ENCODE data around the gene S100A8.

The S100A8 gene

DNA sequence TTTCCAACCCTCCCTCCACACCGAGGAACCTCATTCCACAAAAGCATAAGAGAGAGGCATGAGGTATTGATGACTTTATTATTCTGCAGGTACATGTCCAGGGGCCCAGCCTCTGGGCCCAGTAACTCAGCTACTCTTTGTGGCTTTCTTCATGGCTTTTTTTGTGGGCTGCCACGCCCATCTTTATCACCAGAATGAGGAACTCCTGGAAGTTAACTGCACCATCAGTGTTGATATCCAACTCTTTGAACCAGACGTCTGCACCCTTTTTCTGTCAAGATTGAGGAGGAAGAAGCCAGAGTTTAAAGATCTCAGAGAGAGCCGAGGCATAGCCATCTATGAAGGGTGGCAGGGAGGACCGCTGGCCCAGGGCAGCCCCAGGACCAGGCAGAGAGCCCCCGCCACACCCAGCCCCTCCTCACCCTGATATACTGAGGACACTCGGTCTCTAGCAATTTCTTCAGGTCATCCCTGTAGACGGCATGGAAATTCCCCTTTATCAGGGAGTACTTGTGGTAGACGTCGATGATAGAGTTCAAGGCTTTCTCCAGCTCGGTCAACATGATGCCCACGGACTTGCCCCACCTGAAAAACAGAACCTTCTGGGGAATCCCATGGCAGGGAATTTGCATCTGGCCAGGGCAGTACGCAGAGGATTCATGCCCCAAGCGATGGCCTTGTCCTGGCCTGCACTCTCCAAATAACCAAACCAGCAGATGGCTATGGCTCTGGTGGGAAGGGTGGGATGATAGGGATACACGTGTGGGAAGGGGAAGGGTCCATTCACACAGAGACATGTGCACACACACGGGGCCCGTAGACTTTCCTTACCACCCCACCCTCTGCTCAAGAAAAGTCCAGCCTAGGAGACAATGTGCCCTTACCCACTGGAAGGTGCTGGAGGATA is 647 bp downstream of the S100A8 start:
- DNase-seq (ENCODE audit: low spot score): no peak

DNA sequence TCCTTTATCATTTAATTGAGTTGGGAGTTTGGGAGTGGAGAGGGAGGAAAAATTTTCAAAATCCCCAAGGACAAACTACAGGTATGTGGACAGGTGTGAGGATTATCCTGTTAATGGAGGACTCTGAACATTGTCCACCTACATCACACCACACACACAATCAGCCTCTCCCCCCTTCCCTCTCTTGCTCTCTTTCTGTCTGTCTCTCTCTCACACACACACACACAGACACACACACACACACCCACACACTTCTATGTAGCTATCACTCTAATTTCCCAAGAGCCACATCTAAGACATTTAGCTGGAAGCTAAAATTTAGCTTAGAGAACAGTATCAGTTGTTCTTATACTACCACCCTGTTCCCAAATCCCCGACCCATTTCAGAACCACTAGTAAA is 1.5 kb downstream of the S100A8 start:
- DNase-seq (ENCODE audit: low spot score): no peak

DNA sequence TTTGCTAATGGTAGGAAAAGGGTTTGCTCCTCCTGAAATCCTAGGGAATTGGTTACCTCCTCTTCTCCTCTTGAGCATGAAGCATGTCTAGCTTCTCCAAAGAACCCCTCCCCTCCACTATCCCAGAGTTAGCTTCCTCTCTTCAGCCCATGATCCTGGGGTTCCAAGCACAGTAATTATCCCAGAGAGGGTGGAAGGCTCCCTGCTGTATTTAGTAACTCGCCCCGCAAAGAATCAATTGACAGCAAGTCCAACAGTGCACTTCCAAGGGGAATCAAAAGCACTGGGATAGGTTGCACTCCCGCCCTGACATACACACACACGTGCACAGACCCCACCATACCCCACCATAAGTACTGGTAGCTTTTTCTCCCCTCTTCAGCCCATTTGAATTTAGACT is 3.1 kb downstream of the S100A8 start:
- DNase-seq (ENCODE audit: low spot score): no peak

DNA sequence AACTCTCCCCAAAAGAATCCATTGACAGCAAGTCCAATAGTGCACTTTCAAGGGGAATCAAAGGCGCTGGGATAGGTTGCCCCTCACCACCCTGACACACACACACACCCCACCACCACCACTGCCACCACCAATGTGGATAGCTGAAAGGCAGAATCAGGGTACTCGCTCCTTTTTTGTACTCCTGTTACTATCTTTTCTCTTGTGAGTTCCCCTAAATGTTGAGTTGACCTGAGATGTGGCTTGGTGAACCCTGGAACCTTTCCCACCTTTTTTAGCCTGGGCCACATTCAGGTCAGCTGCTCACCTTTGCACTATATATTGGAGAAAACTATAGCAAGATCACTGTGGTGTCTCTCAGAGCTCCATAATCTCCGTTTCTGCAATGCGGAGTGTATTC is 3.9 kb downstream of the S100A8 start:
- no peak for DNase-seq (ENCODE audit: low spot score)

DNA sequence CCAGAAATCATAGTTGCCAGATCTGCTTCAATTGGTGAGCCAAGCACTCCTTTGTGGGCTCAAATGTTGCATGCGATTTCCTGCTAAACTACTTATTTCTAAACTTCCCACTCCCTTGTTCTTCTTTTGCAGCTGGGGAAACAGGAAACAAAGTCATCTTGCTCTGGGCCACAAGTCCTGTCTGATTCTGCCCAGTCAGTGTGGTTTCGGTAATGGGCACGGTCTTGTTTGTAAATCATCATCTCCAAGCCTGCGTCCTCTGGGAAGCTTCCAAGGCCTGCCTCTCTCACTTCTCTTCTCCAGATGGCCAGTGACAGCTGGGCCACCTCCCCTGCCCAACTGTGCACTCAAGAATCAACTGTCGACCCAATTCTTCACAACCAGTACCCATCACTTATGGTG is 4.4 kb downstream of the S100A8 start:
- no peak for DNase-seq (ENCODE audit: low spot score)

DNA sequence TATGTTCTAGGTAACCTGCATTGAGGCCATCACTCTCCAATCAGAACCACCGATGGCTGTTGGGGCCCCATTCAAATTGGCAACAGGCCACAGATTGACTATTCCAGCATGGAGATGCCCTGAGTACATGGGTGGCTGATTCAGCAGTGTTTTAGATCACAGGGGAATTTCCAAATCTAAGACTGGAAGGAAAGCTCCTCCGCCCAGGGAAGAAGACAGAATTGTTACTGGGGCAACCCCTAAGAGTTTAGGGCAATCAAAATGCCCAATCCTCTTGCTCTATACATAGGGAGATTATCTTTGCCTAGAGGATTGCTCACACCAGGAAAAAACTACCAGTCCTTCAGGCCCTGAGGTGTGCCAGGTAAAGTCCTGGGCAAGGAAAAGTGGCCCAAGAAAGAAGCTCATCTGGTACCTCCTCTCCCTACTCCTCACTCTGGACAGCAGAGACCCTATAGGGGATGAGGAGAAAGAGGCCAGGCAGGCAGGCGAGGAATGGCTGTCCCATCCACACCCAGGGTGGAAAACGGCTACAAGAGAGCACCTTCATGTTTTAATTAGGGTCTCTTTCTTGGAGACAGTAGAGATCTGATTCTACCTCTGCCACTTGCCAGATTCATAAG is 5.8 kb downstream of the S100A8 start:
- no peak for DNase-seq (ENCODE audit: low spot score)

DNA sequence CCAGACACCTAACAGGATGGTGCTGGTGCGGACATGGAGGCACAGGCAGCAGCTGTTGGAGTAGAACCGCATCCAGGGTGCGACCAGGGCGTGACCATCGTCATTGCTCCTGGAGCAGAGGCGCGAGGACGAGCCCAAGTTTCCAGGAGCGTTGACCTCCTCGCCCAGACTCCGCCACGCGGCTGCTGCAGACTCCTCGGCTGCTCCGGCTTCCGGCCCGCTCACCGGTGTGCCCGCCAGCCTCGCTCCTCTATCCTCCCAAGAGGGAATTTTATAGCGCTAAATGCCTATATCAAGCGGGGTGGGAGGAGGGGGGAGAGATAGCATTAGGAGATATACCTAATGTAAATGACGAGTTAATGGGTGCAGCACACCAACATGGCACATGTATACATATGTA is 10.2 kb downstream of the S100A8 start:
- DNase-seq (ENCODE audit: low spot score): no peak

DNA sequence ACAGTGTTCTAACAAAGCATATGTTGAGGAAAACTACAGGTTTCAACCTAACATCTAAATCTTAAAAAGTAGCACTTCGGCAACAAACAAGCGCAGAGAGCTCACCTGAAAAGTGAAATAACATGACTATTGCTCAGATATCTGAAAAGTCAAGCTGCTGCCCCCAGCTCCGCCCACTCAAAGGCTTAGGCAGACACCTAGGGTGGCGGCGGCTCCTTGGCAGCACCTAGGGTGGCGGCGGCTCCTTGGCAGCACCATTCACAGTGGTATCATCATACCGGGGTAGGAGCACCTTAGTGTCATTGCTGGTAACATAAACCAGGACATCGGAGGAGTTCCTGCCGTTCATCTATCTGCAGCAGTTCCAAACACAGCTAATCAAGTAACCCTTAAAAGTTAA is 11.3 kb downstream of the S100A8 start:
- DNase-seq (ENCODE audit: low spot score): no peak

DNA sequence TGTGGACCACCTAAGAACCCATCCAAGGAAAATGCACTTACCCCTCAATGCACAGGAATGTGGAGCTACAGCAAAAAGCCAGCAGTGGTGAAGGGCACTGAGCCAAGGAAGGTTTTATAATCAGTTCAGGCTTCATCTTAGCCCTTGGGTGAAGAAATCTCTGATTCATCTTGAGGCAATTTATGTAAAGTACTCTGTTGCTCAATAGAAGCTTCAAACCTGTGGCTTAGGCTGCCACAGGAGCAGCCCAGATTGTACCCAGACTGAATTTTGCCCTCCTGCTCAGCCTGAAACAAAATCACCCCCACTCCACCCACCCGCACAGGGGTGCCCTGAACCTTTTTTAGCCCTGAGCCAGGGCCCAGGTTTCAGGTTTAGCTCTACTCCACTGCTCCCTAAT is 15.4 kb downstream of the S100A8 start, which contains the start of gene S100A12:
Gene S100A12, minus strand, starts transcription at position 111 of the 400 bp plus-strand sequence. CDS start 1,029 bp downstream, outside the sequence.
- peak; percentile 63 for DNase-seq (ENCODE audit: low spot score)

DNA sequence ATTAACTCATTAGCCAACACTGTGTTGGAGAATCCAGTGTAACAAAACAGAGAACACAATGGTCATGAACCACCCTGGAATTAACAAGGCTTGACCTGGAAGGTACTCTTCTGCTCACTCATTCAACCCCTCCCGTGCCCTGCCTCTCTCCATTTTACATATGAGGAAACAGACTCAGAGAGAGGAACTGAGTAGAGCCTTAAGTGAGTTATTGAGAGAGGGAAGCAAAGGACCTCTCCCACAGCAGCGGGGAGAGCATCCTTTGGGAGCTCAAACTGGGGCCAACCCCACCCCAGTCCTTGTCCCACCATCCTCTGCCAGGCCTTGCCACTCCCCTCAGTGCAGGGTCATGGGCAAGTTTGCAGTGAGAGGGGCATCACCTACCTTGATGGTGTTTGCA is 16.8 kb downstream of the S100A8 start:
- no peak for DNase-seq (ENCODE audit: low spot score)

DNA sequence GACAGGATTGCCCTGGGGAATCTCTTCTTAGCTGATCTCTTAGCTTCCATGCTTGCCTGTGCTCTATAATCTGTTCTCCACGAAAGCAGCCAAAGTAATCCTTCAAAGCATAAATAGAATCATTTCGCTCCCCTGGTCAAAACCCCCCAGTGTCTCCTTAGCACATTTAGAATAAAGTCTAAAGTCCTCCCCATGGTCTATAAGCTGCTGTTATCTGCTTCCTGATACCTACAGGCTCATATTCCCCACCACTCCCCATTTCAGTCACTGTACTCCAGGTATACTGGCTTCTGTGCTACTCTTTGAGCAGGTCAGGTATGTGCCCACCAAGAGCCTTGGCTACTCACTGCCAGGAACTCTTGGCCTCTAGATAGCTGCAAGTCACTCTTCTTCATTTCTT is 18.3 kb downstream of the S100A8 start:
- no peak for DNase-seq (ENCODE audit: low spot score)

DNA sequence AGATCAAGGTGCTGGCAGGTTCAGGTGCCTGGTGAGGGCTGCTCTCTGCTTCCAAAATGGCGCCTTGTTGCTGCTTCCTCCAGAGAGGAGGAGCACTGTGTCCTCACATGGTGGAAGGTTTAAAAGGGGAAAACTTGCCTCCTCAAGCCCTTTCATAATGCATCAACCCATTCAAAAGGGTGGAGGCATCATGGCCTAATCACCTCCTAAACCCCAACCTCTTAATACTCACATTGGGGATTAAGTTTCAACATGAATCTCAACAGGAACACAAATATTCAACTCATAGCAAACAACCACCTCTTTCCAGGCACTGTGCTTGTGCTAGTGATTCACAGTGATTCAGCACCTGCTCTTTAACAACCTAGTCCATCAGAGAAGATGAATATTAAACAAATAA is 19.6 kb downstream of the S100A8 start:
- no peak for DNase-seq (ENCODE audit: low spot score)

DNA sequence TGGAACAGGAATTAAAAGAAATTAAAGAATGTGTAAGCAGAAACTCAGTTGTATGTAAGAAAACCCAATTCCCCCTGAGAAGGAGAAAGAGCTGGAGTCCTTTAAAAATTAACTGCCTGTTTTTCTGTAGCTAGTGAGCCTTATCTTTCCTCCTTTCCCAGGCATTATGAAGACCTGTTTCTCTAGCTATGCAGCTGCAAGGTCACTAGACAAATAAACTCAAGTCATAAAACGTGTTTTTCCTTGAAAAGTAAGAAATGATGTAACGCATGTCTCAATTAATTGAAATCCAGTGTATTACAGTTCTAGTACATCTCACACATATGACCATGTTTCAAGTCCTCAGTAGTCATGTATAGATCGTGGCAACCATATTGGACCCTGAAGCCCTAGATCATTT is 20.7 kb downstream of the S100A8 start:
- no peak for DNase-seq (ENCODE audit: low spot score)

DNA sequence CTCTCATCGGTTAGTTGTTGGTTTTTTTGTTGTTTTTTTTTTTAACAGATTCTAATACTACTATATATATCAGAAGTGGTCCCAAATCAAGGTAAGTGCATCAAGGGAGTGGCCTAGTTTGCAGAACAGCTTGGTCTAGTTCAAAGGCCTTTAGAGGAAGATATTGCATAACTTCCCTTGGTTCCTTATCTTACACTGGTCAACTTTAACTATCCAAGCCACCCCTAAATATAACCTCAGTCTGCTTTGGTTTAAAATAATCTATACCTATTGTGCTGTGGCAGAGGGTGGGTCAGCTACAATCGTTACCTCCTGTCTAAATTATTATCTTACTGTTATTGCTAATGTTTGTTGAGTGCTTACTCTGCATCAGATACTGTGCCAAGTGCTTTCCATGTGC is 22.4 kb downstream of the S100A8 start:
- DNase-seq (ENCODE audit: low spot score): no peak

DNA sequence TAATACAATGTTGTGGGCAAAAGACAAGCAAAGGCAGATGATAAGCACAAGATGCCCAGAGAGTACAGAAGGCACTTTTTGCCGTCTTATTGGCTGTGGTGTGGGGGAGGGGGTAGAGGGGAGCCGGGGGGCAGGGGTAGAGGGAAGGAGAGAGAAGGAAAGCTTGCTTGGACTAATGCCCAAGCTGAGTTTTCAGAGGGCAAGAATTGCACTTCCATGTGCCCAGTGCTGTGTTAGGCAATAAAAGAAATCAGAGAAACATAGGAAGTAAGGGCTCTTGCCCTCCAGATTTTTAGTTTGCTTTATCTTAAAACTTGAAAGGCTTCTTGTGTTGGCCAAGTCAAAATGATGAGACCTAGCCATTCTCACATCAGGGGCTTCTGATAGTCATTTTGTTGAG is 23.8 kb downstream of the S100A8 start:
- no peak for DNase-seq (ENCODE audit: low spot score)

DNA sequence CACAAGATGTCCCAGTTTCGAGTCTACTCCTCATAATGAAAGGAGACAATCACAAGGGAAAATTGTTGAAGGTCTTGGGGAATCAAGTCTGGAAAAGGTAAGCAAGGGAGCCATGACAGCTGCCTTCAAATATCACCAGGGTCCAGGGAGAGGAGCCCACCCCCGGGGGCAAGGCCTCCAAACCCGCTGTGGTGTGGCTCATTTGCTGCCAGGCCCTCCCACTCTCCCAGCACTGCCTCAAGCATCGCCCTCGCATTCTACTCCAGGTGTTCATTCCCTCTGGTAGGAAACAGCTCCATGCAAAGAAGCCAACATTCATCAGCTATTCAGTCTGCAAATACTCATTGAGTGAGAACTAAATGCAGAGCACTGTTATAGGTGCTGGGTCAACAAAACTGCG is 24.6 kb downstream of the S100A8 start:
- DNase-seq (ENCODE audit: low spot score): no peak

DNA sequence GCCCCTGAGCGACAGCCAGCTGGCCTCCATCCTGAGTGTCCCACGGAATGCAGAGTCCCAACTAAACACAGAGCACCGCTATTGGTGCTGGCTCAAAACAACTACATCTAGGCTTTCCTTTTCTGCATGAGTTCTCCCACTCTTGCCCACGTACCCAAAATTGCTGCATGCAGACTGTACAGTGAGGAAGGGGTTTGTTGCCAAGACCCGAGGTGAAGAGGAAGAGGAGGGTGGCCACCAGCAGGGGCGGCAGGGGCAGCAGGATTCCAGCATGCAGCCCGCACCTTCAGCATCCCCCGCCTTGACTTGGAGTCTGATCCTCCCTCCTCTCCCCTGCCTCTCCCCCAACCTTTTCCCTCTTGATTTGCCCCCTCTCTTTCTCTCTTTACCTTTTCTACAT is 25.2 kb downstream of the S100A8 start:
- DNase-seq (ENCODE audit: low spot score): no peak

DNA sequence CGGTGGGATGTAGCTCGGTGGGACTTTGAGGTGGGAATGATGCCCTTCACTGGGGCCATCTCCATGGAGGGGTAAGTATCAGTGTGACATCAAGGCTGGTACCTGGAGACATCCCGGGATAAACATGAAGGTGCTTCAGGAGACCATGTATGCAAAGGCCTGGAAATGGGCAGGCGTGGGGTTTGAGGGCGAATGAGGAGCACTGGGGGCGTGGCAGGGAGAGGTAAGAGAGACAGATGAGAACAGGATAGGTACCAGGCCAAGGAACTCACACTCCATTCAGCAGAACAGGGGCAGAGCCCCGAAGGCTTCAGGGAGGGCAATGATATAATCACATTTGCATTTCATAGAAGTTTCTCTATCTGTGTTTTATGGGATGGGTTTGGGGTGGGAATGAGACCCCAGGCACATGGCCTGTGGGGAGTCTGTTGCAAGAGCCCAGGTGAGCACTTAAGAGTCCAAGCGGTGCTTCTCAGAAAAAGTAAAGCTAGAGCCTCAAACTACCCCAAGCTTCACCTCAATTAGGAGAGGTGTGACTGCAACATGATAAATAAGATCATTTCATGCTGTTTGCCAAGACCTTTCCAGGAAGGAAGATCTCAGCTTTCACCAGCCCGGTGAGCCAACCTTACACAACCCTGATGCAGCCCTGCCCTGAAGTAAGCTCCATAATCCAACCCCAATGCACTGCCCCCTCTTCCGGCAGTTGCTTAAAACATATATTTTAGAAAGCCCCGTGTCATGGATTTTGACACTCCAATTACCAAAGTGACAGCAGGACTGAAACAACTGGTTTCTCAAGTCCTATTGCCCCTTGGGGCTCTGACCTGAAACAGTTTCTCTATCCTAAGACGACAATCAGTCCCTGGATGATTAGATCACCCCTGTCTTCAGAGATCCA is 25.9 kb downstream of the S100A8 start:
- DNase-seq (ENCODE audit: low spot score): no peak

DNA sequence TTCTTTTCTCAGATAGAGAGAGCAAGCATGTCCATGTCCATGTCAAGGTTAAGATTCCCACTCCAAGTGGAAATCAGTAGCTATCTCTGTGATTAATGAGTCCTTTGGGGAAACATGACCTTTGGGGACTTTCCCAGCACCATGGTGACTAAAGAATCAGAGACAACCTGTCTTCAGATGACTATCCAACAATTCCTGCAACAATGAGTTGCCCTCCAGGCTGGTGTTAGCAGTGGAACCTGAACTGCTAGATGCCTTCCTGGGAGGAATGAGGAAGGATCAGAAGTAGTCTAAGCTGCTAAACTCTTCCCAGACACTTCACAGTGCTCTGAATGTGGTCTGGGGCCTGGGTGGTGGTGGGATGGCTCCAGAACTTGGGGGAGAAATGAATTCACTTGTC is 26.7 kb downstream of the S100A8 start:
- no peak for DNase-seq (ENCODE audit: low spot score)

DNA sequence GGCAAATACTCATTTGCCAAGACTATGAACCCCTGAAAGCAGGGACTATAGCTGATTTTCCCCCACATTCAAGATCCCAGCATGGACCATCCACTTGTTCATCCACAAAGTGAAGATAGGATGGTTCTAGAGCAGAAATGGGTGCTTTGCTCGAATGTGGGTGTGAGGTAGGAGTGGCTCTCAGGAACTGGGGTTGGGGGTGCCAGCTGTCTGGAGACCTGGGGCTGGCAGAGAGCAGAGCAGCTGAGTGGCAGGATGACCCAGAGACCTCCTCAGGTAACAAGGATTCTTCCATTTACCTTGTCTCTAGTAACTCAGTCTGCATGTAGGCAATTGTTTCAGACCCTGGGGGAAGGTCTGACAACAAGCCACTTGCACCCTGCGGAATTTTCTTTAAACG is 27.2 kb downstream of the S100A8 start:
- DNase-seq (ENCODE audit: low spot score): no peak

DNA sequence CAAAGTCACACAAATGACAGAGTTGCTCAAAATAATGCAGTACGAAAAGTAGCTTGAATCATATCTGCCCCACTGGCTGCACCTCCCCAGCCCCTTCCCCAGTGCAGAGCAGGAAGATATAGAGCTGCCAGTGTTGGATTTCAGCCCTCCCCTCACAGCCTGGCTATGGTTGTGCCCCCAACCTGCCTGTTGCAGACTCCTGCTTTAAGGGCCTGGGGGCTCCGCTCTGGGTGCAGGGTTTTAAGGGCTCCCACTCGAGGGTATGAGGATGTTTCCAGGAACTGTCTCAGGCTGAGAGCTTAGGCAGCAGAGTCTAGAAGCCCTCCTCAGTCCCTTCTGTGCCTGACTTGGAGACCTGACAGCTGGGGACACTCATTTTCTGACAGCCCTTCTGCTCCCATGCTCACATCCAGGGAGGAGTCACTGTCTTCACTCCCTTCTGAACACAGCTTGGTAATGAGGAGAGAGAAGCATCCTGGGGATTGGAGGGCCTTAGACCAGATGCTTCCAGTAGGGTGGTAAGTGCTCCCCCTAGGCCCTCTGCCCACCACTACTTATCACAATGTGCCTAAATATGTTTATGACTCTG is 28.6 kb downstream of the S100A8 start:
- no peak for DNase-seq (ENCODE audit: low spot score)

DNA sequence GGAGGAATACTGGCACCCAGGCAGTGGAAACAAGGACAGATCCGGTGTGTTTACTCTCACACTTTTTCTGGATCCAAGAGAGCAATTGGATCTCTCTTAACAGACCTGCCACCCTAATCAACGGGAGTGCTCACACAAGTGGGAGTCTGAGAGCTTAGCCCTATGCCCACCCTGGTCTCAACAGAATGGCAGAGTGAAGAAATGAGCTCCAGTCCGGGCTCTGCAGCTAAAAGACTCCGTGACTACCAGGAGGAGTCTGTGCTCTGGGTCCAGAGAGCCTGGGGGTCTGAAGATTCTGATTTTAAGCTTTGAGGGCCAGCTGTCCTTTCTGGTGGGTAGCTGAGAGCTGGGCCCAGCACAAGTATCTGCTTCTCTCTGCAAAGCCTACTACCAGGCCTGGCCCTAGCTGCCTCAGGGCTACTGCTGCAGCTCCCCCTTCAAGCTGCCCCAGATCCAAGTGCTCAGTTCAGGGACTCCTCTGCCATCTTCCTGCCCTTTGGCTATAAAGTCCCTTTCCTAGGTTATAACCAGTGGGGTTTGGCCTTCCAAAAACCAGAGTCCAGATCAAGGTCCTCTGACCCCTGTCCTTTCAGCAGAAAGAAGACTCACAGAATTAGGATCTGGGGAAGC is 29.3 kb downstream of the S100A8 start:
- no peak for DNase-seq (ENCODE audit: low spot score)
